Frontal cortex (tissue), 4 donors: ENCODE results near the gene PUSL1. TPM values are rescaled to one million over a fixed set of nuclear protein-coding genes. Genes with fewer than 3 reads are reported as not detected.

Experiments
- DNase-seq, 2 donors: peaks; one replicate each; pipeline ENCODE4 v3.0.0; 2012; ENCODE audit warnings: low spot score in 2 of 2
- FAIRE-seq: peaks from 2 replicates; lab custom pipeline; 2012; peaks lifted over from hg19 to GRCh38; lab: Jason Lieb, UNC
- small RNA-seq: library from RNA; depleted of rRNA; stranded (forward); fragments of <200 nt; gene quantifications from one replicate; pipeline ENCODE3, GENCODE V24; 2014
- total RNA-seq: library from RNA; depleted of rRNA; stranded (reverse); fragments of >200 nt; gene quantifications from one replicate; pipeline ENCODE4 v1.2.3, GENCODE V29; 2014
- donor health status: control.
- donor health status: control.
- donor health status: control.

The PUSL1 gene
- total RNA-seq, 1 donor from 2014 or later = 6.5 TPM

GRCh38 chr1:1359664-1360468, 51.5 kb downstream of the PUSL1 start:
- DNase-seq (no peak), FAIRE-seq (no peak)

DNA sequence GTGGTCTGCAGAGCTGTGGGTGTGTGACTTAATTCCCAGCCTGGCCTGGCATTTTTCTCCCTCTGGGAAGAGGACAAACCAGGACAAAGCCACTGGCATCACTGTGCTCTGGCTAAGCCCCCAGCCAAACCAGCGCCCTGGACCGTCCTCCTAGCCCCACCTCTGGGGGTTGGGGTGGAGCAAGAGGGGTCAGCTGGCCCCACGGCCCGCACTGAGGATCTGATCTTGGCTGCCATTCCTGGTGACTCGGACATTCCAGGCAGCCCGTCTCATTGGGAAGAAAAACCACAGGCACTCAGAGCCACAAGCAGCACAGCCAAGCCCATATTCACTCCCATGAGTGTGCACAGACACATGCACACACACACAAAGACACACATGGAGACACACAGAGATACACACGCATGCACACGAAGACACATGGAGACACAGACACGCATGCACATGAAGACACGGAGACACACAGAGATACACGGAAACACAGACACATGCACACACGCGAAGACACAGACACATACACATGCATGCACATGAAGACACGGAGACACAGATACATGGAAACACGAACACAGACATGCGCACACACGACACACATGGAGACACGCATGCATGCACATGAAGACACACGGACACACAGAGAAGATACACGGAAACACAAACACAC, 52.2 kb downstream of the PUSL1 start:
- DNase-seq (no peak), FAIRE-seq (no peak)

Small RNAs within 50 kb of the gene (small RNA-seq; reads per million reads assigned to genes)
- gene MIR6726 = not detected

Other genes starting within 250 kb of the PUSL1 start
- gene RNF223, start 234.3 kb upstream of the PUSL1 start, total RNA-seq = not detected
- 6.1 TPM for gene C1orf159, start 192.5 kb upstream of the PUSL1 start, total RNA-seq
- not detected for gene TTLL10, start 134.7 kb upstream of the PUSL1 start, total RNA-seq
- not detected for gene TNFRSF18, start 102.0 kb upstream of the PUSL1 start, total RNA-seq
- gene TNFRSF4, start 94.4 kb upstream of the PUSL1 start, total RNA-seq = not detected
- gene SDF4, start 76.6 kb upstream of the PUSL1 start, total RNA-seq = 22.8 TPM
- gene B3GALT6, start 76.4 kb upstream of the PUSL1 start, total RNA-seq = 24.1 TPM
- gene C1QTNF12, start 61.9 kb upstream of the PUSL1 start, total RNA-seq = not detected
- 37.9 TPM for gene UBE2J2, start 34.7 kb upstream of the PUSL1 start, total RNA-seq
- 1.2 TPM for gene SCNN1D, start 28.2 kb upstream of the PUSL1 start, total RNA-seq
- gene ACAP3, start 667 bp upstream of the PUSL1 start, total RNA-seq = 63.2 TPM
- 28.9 TPM for gene INTS11, start 16.1 kb downstream of the PUSL1 start, total RNA-seq
- gene CPTP, start 16.2 kb downstream of the PUSL1 start, total RNA-seq = 14.3 TPM
- 0.41 TPM for gene TAS1R3, start 22.7 kb downstream of the PUSL1 start, total RNA-seq
- gene DVL1, start 40.8 kb downstream of the PUSL1 start, total RNA-seq = 65.2 TPM
- 10.2 TPM for gene MXRA8, start 50.0 kb downstream of the PUSL1 start, total RNA-seq
- 31.0 TPM for gene AURKAIP1, start 66.6 kb downstream of the PUSL1 start, total RNA-seq
- 84.0 TPM for gene CCNL2, start 90.7 kb downstream of the PUSL1 start, total RNA-seq
- 54.6 TPM for gene MRPL20, start 98.7 kb downstream of the PUSL1 start, total RNA-seq
- gene ANKRD65, start 112.7 kb downstream of the PUSL1 start, total RNA-seq = 1.2 TPM
- 2.9 TPM for gene VWA1, start 127.1 kb downstream of the PUSL1 start, total RNA-seq
- not detected for gene ATAD3C, start 141.1 kb downstream of the PUSL1 start, total RNA-seq
- 10.6 TPM for gene ATAD3B, start 163.2 kb downstream of the PUSL1 start, total RNA-seq
- 9.0 TPM for gene ATAD3A, start 203.6 kb downstream of the PUSL1 start, total RNA-seq
- 16.3 TPM for gene TMEM240, start 232.0 kb downstream of the PUSL1 start, total RNA-seq